Smooth muscle cell of trachea (primary cell): Measurements from ENCODE around the gene TAS2R19. TPM values are rescaled to one million over a fixed set of nuclear protein-coding genes. Genes with fewer than 3 reads are reported as not detected.

Experiments
- total RNA-seq: library from RNA; depleted of rRNA; stranded (reverse); fragments of >200 nt; gene quantifications from 2 replicates; pipeline ENCODE4 v1.2.1, GENCODE V29; 2014

TAS2R19 gene, protein sequence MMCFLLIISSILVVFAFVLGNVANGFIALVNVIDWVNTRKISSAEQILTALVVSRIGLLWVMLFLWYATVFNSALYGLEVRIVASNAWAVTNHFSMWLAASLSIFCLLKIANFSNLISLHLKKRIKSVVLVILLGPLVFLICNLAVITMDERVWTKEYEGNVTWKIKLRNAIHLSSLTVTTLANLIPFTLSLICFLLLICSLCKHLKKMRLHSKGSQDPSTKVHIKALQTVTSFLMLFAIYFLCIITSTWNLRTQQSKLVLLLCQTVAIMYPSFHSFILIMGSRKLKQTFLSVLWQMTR
- total RNA-seq = 4.5 and 9.6 TPM in 2 replicates

DNA sequence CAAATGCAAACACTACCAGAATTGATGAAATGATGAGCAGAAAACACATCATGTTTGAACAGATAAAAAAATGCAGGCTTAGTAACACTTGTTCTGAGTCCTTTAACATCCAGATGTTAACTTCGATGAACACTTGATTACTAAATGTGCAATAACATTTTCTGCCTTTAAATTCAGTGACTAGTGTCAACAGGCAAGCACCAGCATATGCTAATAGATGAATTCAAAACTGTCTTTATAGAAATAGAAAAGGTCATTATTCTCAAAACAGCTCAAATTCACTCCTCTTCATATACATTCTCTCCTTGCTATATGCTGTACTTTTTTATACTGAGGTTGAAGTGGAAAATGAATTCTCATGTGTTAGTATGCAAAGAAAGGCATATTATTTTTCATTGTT lies at the start of gene TAS2R19:
Gene TAS2R19, minus strand, starts transcription at position 101 of the 400 bp plus-strand sequence. Its CDS starts 49 bp downstream, at position 52.

DNA sequence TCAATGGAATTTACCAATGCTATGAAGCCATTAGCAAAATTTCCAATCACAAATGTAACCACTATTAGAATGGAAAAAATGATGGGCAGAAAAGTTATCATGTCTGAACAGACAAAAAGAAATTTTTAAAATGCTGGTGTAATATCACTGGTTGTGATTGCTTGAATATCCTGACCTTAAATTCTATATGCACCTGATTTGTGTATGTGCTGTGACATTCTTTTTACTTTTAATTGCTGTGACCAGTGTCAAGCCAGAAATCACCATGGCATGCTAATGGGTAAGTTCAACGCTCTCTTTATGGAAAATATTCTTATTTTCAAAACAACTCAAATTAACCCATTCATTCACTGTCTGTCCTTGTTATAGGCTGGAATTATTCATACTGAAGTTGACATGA lies 39.8 kb upstream of the TAS2R19 start, which contains the start of gene TAS2R46:
Gene TAS2R46, minus strand, starts transcription at position 101 of the 400 bp plus-strand sequence. Its CDS starts 0 bp downstream, at position 101.

DNA sequence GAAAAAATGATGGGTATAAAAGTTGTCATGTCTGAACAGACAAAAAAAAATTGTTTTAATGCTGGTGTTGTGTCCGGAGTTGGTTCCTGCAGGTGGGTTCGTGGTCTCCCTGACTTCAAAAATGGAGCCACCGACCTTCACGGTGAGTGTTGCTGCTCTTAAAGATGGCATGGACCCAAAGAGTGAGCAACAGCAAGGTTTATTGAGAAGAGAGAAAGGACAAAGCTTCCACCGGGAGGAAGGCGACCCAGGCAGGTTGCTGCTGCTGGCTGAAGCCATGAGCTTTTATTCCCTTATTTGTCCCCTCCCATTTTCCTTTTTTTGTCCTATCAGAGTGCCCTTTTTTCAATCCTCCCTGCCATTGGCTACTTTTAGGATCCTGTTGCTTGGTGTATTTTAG lies 8.9 kb upstream of the TAS2R19 start, which contains the start of gene TAS2R31:
Gene TAS2R31, minus strand, starts transcription at position 101 of the 400 bp plus-strand sequence. Its CDS starts 72 bp downstream, at position 29.

DNA sequence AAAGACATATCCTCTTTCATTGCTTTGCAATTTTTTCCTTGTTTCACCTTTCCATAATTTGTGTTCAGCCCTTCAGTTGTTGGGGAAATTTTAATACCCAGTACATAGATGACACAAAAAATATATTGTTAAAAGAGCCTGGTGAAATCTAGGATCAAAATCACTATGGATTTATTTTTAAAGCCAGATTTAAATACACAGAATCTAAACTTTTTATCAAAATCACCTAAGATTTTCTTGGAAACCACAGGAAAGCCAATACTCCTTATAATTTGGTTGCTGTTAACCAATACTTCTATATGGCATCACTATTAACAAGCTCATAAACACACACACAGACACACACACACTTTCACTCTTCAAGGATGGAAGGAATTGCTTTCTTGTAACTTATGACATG lies 24.2 kb downstream of the TAS2R19 start, which contains the start of gene TAS2R20:
Gene TAS2R20, minus strand, starts transcription at position 101 of the 400 bp plus-strand sequence. CDS start 429 bp downstream, outside the sequence.

DNA sequence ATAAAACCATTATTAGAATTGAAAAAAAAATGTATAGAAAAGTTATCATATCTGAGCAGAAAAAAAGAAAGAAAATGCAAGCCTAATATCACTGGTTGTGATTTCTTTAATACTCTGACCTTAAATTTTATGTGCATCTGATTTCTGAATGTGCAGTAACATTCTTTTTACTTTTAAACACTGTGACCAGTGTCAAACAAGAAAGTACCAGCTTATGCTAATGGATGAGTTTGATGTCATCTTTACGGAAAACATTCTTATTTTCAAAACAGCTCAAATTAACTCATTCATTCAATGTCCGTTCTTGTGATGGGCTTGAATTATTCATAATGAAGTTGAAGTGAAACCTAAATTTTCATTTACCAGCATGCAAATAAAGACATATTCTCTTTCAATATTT lies 35.6 kb downstream of the TAS2R19 start, which contains the start of gene TAS2R50:
Gene TAS2R50, minus strand, starts transcription at position 101 of the 400 bp plus-strand sequence. Its CDS starts 52 bp downstream, at position 49.

Other genes with a start within 250 kb of the TAS2R19 start
- gene TAS2R7, start 220.0 kb downstream of the TAS2R19 start, total RNA-seq = not detected in 2 replicates
- 0.29 TPM in 1 of 2 replicates, not detected in the other for gene TAS2R8, start 215.3 kb downstream of the TAS2R19 start, total RNA-seq
- not detected in 2 replicates for gene TAS2R9, start 212.5 kb downstream of the TAS2R19 start, total RNA-seq
- gene TAS2R10, start 196.3 kb downstream of the TAS2R19 start, total RNA-seq = 0.99 and 1.6 TPM in 2 replicates
- 0.73 and 3.0 TPM in 2 replicates for gene PRR4, start 173.1 kb downstream of the TAS2R19 start, total RNA-seq
- 10.8 and 25.5 TPM in 2 replicates for gene PRH1, start 138.4 kb downstream of the TAS2R19 start, total RNA-seq
- gene TAS2R13, start 113.1 kb downstream of the TAS2R19 start, total RNA-seq = 1.3 and 4.7 TPM in 2 replicates
- gene PRH2, start 93.4 kb downstream of the TAS2R19 start, total RNA-seq = not detected in 2 replicates
- 2.3 and 4.1 TPM in 2 replicates for gene TAS2R14, start 83.4 kb downstream of the TAS2R19 start, total RNA-seq
- gene TAS2R50, start 35.7 kb downstream of the TAS2R19 start, total RNA-seq = 2.3 and 6.8 TPM in 2 replicates
- gene TAS2R20, start 24.3 kb downstream of the TAS2R19 start, total RNA-seq = 2.8 and 5.1 TPM in 2 replicates
- gene TAS2R31, start 8.8 kb upstream of the TAS2R19 start, total RNA-seq = 5.1 and 9.2 TPM in 2 replicates
- gene TAS2R46, start 39.7 kb upstream of the TAS2R19 start, total RNA-seq = 2.0 and 6.3 TPM in 2 replicates
- gene TAS2R43, start 69.7 kb upstream of the TAS2R19 start, total RNA-seq = 0.33 and 2.3 TPM in 2 replicates
- gene TAS2R30, start 112.0 kb upstream of the TAS2R19 start, total RNA-seq = 3.6 and 9.0 TPM in 2 replicates
- 6.0 and 6.8 TPM in 2 replicates for gene SMIM10L1, start 148.6 kb upstream of the TAS2R19 start, total RNA-seq
- not detected in 2 replicates for gene TAS2R42, start 164.3 kb upstream of the TAS2R19 start, total RNA-seq
- not detected in 2 replicates for gene PRB3, start 247.1 kb upstream of the TAS2R19 start, total RNA-seq